NCI-H524 (cell line): ENCODE results near the gene C17orf113.

Experiments
- DNase-seq, 2 experiments: peaks; one replicate each; lab custom pipeline; 2025; lab: John Stamatoyannopoulos, UW

C17orf113 gene

DNA sequence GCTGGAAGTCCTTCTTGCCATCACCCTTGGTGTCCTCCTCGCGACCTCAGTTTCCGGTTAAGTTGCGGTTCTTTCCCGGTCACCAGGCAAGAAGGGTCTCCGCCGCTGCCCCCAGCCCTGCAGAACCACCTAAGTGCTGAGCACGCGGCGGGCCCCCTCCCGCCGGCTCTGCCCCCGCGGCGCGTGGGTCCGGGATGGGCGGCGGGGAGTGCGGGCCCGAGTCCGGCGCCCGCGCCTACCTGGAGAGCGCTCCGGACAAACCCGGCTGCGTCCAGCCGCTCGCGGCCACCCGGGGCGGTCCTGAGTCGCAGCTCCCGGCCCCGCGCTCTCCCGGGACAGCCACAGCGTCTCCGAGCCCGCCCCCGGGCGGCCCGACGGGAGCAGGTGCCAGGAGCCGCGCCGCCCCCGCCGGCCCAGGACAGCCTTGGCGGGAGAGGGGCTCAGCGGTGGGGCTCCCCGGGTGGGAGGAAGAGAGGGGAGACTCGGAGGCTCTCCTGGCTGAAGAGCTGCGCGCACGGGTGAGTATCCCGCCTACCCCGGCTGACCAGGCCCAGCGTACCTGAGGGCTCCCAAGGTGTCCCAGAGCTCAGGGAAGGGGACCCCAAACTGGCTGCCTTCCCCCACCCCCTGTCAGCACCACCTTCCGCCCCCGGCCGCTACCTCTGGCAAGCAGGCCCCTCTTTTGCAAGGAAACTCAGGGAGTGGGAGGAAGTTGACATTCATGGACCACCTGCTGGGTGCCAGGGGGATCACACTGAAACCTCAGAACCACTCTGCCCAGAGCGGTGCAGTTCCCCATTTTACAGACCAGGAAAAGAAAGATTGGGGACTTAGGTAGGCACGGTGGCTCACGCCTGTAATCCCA lies 22.2 kb upstream of the C17orf113 start:
- peak in 1 of 2 experiments; percentile 7 for DNase-seq

DNA sequence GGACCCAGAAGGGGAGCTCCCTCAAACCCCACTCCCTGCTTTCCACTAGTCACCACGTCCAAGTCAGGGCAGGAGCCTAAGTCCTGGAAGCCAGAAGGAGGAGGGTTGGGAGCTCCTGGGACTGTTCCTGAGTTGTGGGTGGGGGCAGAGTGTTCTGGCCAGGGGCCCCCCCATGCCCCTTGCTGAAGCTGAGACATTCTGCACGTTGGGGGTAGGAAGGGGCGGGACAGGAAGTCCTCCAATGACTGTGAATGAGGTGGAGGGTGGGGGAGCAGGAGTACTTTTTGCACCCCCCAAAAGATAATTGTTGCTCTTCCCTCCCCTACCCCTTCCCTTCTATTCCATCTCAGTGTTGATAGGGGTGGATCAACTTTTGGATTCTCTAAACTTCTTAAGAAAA lies 21.4 kb upstream of the C17orf113 start:
- no peak for DNase-seq

DNA sequence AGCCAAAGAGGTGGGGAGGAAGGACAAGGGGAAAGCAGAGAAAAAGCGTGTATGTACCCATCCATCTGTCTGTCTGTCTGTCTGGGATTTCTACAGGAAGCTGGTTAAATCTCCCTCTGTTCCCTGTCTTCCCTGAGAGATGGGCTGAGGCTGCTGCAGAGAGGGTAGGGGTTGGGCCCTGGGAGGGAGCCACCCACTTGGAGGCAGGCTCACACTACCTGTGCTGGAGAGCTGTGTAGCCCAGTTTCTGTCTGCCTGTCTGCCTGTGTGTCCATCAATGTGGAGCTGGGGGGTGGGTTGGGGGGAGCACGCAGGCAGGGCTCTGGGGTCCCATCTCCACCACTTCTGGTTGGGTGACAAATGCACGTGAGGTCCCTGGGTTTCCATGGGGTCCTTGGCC lies 18.6 kb upstream of the C17orf113 start:
- no peak for DNase-seq

GRCh38 chr17:42067371-42068091 lies 17.1 kb upstream of the C17orf113 start:
- DNase-seq, result peak; percentile 42 to 74

GRCh38 chr17:42065201-42065600 lies 14.8 kb upstream of the C17orf113 start:
- DNase-seq, result no peak

- DNase-seq, result no peak
Measured at GRCh38 chr17:42062681-42063080, 12.3 kb upstream of the C17orf113 start.

- peak in 1 of 2 experiments; percentile 23 for DNase-seq
Measured at GRCh38 chr17:42061646-42062487, 11.5 kb upstream of the C17orf113 start.

- DNase-seq, result no peak
Measured at GRCh38 chr17:42060231-42060630, 9.8 kb upstream of the C17orf113 start.

DNA sequence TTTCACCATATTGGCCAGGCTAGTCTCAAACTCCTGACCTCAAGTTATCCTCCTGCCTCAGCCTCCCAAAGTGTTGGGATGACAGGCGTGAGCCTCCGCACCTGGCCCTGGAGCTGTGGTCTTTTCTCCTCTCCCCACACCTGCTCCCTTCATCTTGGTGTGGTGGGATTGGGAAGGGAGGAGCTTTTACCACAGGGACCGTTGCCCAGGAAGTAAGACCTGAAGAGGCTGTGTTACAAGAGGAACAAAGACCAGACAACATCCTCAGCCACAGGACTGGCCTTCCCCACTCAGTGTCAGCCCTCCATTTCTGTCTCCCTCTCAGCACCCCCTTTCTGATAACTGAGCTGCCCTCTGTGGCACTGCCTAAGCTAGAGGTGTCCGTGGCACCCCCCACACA lies 9.4 kb upstream of the C17orf113 start:
- no peak for DNase-seq

DNA sequence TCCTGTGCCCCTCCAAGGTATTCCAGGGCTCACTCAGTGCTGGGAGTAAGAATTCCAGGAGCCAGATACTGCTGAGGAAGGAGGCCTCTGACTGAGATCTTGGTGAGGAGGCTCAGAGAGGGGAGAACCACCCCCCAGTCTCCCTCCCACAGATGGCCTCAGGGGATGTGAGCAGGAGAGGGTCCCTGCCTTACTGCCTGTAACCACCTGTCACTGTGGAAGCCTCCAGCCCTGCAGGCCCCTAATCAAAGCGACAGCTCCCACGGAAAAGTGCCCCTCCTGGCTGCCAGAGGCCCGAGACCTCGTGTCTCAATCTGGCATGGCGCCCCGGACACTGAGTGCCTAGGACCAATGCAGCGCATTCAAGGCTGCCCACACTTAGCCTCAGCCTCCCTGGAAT lies 7.7 kb upstream of the C17orf113 start:
- DNase-seq, result peak in 1 of 2 experiments; percentile 63

DNA sequence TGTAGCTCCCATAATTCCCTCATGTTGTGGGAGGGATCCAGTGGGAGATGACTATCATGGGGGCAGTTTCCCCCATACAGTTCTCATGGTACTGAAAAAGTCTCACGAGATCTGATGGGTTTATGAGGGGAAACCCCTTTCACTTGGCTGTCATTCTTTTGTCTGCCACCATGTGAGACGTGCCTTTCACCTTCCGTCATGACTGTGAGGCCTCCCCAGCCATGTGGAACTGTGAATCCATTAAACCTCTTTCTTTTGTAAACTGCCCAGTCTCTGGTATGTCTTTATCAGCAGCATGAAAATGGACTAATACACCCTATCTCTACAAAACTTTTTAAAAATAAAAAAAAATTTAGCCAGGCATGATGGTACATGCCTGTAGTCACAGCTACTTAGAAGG lies 6.2 kb upstream of the C17orf113 start:
- no peak for DNase-seq

DNA sequence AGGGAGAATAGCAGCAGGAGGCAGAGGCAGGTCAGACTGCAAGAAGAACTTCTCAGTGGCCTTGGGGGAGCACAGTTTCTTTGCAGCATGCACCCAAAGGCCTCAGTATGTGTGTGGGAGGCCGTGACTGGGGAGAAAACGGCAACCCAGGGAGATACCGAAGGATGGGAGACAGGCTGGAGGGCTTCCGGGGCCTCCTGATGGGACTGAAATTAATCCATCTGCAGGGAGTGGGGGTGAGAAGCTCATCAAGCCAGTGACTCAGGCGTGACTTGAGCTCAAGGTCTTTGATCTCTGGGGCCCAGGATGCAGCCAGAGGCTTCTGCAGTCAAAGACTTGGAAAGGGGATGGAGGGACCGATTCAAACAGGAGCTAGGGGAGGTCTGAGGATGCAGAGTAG lies 5.1 kb upstream of the C17orf113 start:
- DNase-seq, result no peak

DNA sequence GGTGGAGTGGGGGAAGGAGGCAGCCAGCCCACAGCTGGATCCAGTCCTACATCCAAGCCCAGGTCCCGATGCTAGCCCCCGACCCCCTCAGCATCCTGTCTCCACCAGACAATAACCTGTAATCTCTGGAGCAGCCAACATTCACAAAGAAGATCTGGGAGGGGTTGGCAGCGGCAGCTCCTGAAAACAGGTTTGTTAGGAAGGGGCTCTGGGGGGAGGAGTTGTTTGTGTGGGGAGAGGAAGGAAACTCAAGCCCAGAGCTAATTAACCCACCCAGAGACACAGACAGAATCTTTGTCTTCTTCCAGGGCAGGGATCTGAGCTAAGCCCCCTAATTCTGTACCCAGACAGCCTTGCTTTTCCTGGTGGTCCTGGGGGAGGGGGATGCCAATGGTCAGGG lies 4.6 kb upstream of the C17orf113 start:
- DNase-seq, result no peak

GRCh38 chr17:42053731-42054500 lies 3.5 kb upstream of the C17orf113 start:
- no peak for DNase-seq

GRCh38 chr17:42052346-42052877 lies 2.0 kb upstream of the C17orf113 start:
- DNase-seq, result no peak

GRCh38 chr17:42051645-42052044 lies 1.2 kb upstream of the C17orf113 start:
- DNase-seq, result no peak

GRCh38 chr17:42051013-42051400 lies 606 bp upstream of the C17orf113 start:
- DNase-seq, result no peak

DNA sequence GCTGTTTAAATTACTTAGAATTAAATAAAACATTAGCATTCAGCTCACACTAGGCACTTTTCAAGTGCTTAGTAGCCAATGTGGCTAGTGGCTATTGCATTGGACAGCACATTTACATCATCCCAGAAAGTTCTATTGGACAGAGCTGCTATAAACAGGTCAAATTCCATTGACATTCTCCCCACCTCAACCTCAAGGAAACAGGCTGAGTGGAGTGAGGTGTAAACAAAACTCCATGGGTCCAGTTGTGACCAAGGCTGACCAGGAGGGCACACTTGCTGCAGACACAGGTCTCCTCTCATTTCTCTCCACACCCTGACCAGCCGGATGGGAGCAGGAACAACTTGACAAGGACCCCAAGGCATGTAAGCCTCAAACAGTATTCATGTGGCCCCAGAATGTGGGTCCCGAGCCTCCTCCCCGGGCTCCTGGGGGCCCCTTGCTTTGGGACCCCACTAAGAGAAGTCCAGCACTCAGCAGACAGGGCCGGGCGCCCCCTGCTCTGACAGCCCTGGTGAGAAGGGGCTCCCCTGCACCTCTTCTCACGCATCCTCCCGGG lies 488 bp downstream of the C17orf113 start:
- no peak for DNase-seq

- no peak for DNase-seq
Measured at GRCh38 chr17:42047343-42047742, 3.1 kb downstream of the C17orf113 start.

DNA sequence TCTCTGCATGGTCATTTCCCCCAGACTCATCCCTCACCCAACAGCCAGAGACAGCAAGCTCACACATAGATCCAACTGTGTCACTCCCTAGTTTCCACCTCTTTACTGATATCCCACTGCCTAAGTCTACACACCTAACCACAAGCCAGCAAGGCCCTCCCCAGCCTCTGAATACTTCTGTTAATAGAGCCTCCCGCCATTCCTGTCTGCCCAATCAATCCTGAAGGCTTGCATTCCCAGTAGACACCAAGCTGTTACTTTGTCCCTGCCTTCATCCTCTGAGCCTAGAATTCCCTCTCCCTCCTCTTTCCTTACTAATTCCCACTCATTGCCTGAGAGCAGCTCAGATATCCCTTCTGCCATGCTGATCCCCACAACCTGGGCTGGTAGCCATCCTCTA lies 4.7 kb downstream of the C17orf113 start:
- peak in 1 of 2 experiments; percentile 22 for DNase-seq
